ENCODE data around the gene MPDU1.

Gene MPDU1

DNA sequence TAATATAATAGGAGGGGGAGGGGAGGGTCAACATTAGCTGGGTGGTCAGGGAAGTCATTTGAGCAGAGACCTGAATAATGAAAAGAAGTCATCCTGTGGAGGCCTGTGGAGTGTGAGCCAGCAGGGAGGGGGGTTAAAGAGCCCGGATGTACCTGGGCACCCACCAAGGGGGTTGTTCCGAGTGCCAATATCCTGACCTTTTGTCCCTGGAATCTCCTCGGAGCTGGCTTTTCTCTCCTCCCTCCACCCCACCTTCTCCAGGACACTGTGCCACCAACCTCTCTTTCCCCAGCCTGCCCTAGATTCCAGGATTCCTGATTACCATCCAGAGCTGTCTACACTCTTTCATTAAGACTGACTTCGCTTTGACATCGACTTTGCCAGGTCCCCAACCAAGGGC is 52.5 kb downstream of the MPDU1 start:
- no peak overlapping the region for H2AFZ ChIP-seq (ENCODE audit: low read depth)
- no peak overlapping the region for H3K9ac ChIP-seq
- H3K4me1 ChIP-seq (ENCODE audit: low read depth, poor library complexity, severe bottlenecking), result peaks cover 3% of the 10 kb centered on the region
- H3K4me3 ChIP-seq (IDR thresholded peaks at IDR 0.05; ENCODE audit: insufficient read depth, low read depth, low read length), result no peak overlapping the region
- TF ChIP-seq, protein P1, sequence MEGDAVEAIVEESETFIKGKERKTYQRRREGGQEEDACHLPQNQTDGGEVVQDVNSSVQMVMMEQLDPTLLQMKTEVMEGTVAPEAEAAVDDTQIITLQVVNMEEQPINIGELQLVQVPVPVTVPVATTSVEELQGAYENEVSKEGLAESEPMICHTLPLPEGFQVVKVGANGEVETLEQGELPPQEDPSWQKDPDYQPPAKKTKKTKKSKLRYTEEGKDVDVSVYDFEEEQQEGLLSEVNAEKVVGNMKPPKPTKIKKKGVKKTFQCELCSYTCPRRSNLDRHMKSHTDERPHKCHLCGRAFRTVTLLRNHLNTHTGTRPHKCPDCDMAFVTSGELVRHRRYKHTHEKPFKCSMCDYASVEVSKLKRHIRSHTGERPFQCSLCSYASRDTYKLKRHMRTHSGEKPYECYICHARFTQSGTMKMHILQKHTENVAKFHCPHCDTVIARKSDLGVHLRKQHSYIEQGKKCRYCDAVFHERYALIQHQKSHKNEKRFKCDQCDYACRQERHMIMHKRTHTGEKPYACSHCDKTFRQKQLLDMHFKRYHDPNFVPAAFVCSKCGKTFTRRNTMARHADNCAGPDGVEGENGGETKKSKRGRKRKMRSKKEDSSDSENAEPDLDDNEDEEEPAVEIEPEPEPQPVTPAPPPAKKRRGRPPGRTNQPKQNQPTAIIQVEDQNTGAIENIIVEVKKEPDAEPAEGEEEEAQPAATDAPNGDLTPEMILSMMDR (conservative IDR thresholded peaks at IDR 0.05; ENCODE audit: low read depth, low read length), result no peak
- no peaks in the 10 kb centered on the region for H3K79me2 ChIP-seq (ENCODE audit: insufficient read depth, low read depth)
- no peaks in the 10 kb centered on the region for H4K20me1 ChIP-seq (ENCODE audit: insufficient read depth)
- no peaks in the 10 kb centered on the region for H3K27me3 ChIP-seq (ENCODE audit: insufficient read depth, low read depth)
- H3K36me3 ChIP-seq (ENCODE audit: insufficient read depth), result no peaks in the 10 kb centered on the region
- no peak overlapping the region for H3K4me2 ChIP-seq
- no peak overlapping the region for H3K27ac ChIP-seq
